HFF-Myc (cell line): Measurements from ENCODE around the gene JCAD.

ENCODE experiments used
- DNase-seq: peaks from one replicate; pipeline ENCODE4 v3.0.0-alpha.2; 2011; ENCODE audit warnings: low read depth; ENCODE audit errors: extremely low read depth
- H3K4me3 ChIP-seq: replicated peaks from 2 replicates; pipeline ENCODE4 v1.5.1; 2011; ENCODE audit warnings: low read depth, mild to moderate bottlenecking, control low read depth, low read length
- TF ChIP-seq, protein P1 (sequence below): IDR thresholded peaks from 2 replicates; pipeline ENCODE4 v1.5.1; 2012; ENCODE audit warnings: mild to moderate bottlenecking, low read depth, low read length, control low read depth; ENCODE audit errors: missing control alignments

Gene JCAD

DNA sequence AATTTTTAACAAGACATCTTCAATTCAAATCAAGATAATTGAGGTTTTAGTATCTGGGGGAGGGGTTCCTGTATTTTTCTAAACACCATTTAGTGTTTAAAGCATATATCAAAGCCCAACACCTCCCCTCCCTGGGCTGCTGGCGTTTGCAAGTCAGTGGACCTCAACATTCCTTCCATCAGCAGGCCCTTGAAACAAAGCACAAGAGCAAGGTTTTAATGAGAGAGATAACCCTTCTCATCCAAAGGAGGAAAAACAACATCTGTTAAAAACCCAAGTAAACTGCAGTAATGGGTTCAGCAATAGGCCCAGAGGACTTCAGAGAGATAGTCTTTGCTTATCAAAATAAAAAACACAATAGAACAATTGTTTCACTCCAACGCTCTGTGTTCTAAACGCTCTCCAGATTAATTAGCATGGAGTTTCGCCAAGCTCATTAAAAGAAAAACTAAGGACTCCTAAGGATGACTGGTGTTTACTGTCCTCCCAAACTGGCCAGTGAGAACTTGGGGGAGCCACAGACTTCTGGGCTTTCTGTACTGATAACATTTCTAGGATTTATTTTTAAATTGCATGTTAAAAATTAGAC is 2.5 kb downstream of the JCAD start:
- TF ChIP-seq, protein P1, sequence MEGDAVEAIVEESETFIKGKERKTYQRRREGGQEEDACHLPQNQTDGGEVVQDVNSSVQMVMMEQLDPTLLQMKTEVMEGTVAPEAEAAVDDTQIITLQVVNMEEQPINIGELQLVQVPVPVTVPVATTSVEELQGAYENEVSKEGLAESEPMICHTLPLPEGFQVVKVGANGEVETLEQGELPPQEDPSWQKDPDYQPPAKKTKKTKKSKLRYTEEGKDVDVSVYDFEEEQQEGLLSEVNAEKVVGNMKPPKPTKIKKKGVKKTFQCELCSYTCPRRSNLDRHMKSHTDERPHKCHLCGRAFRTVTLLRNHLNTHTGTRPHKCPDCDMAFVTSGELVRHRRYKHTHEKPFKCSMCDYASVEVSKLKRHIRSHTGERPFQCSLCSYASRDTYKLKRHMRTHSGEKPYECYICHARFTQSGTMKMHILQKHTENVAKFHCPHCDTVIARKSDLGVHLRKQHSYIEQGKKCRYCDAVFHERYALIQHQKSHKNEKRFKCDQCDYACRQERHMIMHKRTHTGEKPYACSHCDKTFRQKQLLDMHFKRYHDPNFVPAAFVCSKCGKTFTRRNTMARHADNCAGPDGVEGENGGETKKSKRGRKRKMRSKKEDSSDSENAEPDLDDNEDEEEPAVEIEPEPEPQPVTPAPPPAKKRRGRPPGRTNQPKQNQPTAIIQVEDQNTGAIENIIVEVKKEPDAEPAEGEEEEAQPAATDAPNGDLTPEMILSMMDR = no peak
- no peak for DNase-seq
- H3K4me3 ChIP-seq = peak overlapping the region; percentile 60

DNA sequence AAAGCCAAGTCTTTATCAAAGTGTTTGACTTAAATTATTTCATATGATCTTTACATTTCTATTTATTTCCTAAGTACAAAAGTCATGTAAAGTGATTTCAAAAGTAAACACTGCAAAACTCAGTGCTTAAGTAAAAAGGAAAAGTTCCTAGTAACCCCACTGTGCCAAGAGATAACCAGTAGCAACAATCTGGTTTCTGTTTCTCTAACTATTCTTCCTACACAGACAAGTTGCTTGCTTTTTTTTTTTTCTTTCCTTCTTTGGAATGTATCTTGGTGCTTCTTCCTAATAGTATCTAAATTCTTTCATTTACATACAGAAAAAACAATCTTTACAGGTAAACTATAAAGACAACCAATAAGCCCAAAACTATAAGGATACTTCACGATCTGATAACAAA is 3.1 kb downstream of the JCAD start:
- H3K4me3 ChIP-seq = no peak overlapping the region
- TF ChIP-seq, protein P1 = no peak
- no peak for DNase-seq

DNA sequence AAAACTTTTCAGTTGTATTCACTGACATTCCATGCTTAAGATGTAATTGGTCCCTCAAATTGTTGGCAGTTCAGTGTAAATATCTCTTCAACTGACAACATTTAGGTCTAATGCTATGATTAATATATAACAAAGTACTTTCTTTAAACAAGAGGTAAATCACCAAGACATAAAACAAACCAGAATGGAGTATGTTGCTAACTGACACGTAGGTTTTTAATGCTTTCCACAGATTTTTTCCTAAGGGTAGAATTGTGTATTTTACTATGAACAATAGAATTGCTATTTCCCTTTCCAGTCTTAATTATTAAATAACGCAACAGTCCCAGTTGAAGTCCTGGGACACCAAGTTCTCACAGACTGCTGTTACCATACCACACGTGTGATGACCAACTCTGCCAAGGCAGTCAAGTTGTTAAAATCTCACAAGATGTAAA is 4.1 kb downstream of the JCAD start:
- TF ChIP-seq, protein P1 = no peak
- H3K4me3 ChIP-seq = no peak overlapping the region
- no peak for DNase-seq

DNA sequence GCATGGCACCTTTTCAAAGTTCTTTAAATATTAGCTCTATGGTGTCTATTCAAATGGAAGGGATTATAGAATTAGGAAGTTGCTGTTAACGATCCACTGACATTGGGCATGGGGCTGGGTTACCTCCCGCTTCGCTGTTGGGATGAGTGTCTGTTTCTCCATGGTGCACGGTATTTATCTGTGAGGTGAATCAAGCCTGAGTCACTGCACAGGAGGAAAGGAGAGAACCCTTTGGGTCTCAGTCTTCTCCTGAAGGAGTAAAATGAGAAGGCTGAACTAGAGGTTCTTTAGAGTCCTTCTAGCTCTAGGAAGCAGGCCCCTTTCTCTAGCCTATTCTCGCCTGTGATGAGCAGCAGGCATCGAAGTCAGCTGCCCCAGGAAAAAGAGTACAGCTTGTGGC is 7.3 kb downstream of the JCAD start:
- no peak for DNase-seq
- no peak overlapping the region for H3K4me3 ChIP-seq
- TF ChIP-seq, protein P1 = no peak

DNA sequence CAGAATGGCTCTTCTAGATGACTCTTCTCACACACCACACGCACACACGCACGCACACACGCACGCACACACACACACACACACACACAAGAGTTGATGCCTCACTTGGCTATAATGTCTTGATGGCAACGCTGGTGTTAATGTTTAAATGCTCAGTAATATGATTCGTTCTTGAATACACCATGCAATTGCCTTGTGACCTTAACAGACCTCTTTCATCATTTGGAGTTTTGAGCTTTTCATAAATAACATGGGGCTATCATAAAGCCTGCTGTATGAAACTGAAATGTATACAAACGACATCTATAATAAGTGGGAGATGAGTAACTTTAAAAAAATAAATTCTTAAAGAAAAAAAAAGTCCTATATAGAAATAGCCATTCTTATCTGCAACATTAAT is 8.2 kb downstream of the JCAD start:
- TF ChIP-seq, protein P1 = no peak
- DNase-seq = no peak
- H3K4me3 ChIP-seq = no peak overlapping the region

DNA sequence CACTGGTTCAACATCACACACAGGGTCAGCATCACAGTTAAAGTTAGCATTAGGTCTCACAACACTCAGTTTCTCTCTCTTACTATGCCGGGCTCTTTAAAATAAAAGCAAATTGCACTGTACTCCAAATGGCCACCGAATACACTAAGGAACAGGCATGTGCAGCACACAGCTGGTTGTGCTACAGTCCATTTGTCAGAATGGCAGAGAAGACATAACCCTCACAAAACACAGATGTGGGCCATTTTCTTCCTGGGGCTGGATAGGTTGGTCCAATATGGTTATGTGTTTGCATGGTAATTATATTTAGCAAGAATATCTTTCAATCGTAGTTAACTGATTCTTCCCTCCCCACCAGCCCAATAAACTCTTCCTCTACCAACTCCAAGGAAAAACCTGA is 9.0 kb downstream of the JCAD start:
- TF ChIP-seq, protein P1 = no peak
- H3K4me3 ChIP-seq = no peak overlapping the region
- no peak for DNase-seq
